Osteocyte (in vitro differentiated cells): ENCODE results near the gene GPR146. TPM values are rescaled to one million over a fixed set of nuclear protein-coding genes. Genes with fewer than 3 reads are reported as not detected.

Experiments used
- DNase-seq: peaks from one replicate; pipeline ENCODE4 v3.0.0; 2021; ENCODE audit warnings: mixed read lengths; ENCODE audit not compliant: unreplicated experiment; ENCODE audit errors: extremely low spot score
- H3K27ac Mint-ChIP-seq: one replicate; pipeline ENCODE4 v1.8.0; 2021; ENCODE audit warnings: mild to moderate bottlenecking, mixed read lengths; ENCODE audit not compliant: unreplicated experiment
- H3K27me3 Mint-ChIP-seq: one replicate; pipeline ENCODE4 v1.8.0; 2021; ENCODE audit warnings: mixed read lengths; ENCODE audit not compliant: unreplicated experiment
- H3K36me3 Mint-ChIP-seq: one replicate; pipeline ENCODE4 v1.8.0; 2021; ENCODE audit warnings: mixed read lengths; ENCODE audit not compliant: unreplicated experiment
- H3K4me1 Mint-ChIP-seq: one replicate; pipeline ENCODE4 v1.8.0; 2021; ENCODE audit warnings: mixed read lengths; ENCODE audit not compliant: unreplicated experiment
- H3K4me3 Mint-ChIP-seq: one replicate; pipeline ENCODE4 v1.8.0; 2021; ENCODE audit warnings: mild to moderate bottlenecking, moderate library complexity, mixed read lengths; ENCODE audit not compliant: unreplicated experiment
- H3K9me3 Mint-ChIP-seq: one replicate; pipeline ENCODE4 v1.8.0; 2021; ENCODE audit warnings: mixed read lengths; ENCODE audit not compliant: unreplicated experiment
- CTCF ChIP-seq: fragments of 200-600 bp; sonication (generic); IDR thresholded peaks from 2 replicates; pipeline ENCODE4 v1.5.0; 2021; ENCODE audit warnings: antibody characterized with exemption, mild to moderate bottlenecking, moderate library complexity
- total RNA-seq: library from RNA; stranded (reverse); gene quantifications from 2 replicates; pipeline ENCODE4 v1.2.1, GENCODE V29; 2021

Gene GPR146
- total RNA-seq, 1 donor from 2014 or later, result 2.8 TPM

GRCh38 chr7:1004018-1004852 lies 40.1 kb upstream of the GPR146 start:
- Mint-ChIP-seq H3K36me3 (peaks cover 4% of the 10 kb centered on the region), H3K9me3 (no peaks in the 10 kb centered on the region), H3K4me1 (peaks cover 5% of the 10 kb centered on the region), H3K27me3 (no peaks in the 10 kb centered on the region), H3K27ac (no peak overlapping the region), H3K4me3 (no peak overlapping the region)
- DNase-seq, result no peak
- no peak for TF ChIP-seq CTCF

GRCh38 chr7:1005303-1005702 lies 39.0 kb upstream of the GPR146 start:
- H3K4me3 Mint-ChIP-seq, result no peak overlapping the region
- no peak for DNase-seq
- no peak for TF ChIP-seq CTCF
- H3K36me3 Mint-ChIP-seq, result peaks cover 8% of the 10 kb centered on the region
- H3K4me1 Mint-ChIP-seq, result peaks cover 5% of the 10 kb centered on the region
- H3K27me3 Mint-ChIP-seq, result no peaks in the 10 kb centered on the region
- no peak overlapping the region for H3K27ac Mint-ChIP-seq
- no peaks in the 10 kb centered on the region for H3K9me3 Mint-ChIP-seq

- no peak overlapping the region for H3K27ac Mint-ChIP-seq
- no peaks in the 10 kb centered on the region for H3K27me3 Mint-ChIP-seq
- no peak overlapping the region for H3K4me3 Mint-ChIP-seq
- TF ChIP-seq CTCF, result no peak
- no peak for DNase-seq
- no peaks in the 10 kb centered on the region for H3K9me3 Mint-ChIP-seq
- H3K36me3 Mint-ChIP-seq, result peaks cover 7% of the 10 kb centered on the region
- peaks cover 5% of the 10 kb centered on the region for H3K4me1 Mint-ChIP-seq
These were observed 36.4 kb upstream of the GPR146 start for GRCh38 chr7:1007901-1008300.

GRCh38 chr7:1008733-1009363 lies 35.5 kb upstream of the GPR146 start:
- DNase-seq, result no peak
- Mint-ChIP-seq H3K27ac (no peak overlapping the region), H3K4me1 (peaks cover 5% of the 10 kb centered on the region), H3K4me3 (no peak overlapping the region), H3K27me3 (no peaks in the 10 kb centered on the region), H3K9me3 (no peaks in the 10 kb centered on the region), H3K36me3 (peaks cover 7% of the 10 kb centered on the region)
- TF ChIP-seq CTCF, result no peak

GRCh38 chr7:1009747-1010146 lies 34.6 kb upstream of the GPR146 start:
- TF ChIP-seq CTCF, result no peak

More at GRCh38 chr7:1009747-1010146, 34.6 kb upstream of the GPR146 start:
- Mint-ChIP-seq H3K4me1 (peaks cover 2% of the 10 kb centered on the region), H3K27ac (no peak overlapping the region), H3K9me3 (no peaks in the 10 kb centered on the region), H3K27me3 (no peaks in the 10 kb centered on the region), H3K4me3 (no peak overlapping the region), H3K36me3 (peaks cover 7% of the 10 kb centered on the region)
- no peak for DNase-seq
